ENCODE data around the gene TMEM107.

The TMEM107 gene

GRCh38 chr17:8161289-8162232 is 14.6 kb downstream of the TMEM107 start:
- DNase-seq = no peak

GRCh38 chr17:8160741-8161221 is 15.4 kb downstream of the TMEM107 start:
- no peak for DNase-seq

- DNase-seq = no peak
Measured at GRCh38 chr17:8160224-8160577, 16.0 kb downstream of the TMEM107 start.

DNA sequence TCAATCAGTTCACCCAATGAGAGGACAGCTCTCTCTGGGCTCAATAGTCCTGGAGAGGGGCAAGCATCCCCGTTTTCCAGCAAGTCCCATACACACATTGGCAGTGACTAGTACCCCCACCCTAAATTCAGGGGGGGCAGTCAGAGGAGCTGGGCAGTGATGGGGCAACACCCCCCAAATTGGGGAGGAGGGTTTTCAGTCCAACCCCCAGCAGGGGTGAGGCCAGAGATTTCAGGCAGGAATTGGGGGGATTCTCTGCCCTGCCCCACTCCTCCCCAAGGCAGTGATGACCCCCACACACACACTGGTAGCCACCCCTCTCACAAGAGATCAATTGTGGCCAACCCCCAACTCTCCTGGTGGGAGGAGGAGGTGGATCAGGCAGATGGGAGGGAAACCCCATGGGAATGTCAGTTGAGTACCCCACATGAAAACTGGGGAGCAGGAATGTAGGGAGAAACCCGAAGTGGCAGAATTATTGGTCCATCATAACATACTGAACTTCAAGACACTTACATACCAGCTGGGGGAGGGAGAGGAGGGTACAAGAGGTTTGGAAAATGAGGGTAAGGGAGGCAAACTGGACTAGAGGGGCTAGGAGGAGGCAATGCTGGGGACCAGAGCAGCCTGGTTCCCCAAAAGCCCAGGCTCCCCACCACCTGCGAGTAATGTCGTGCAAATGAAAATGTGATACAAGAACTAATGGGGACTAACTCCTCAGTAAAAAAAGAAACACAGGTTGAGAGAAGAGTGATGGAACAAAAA is 16.5 kb downstream of the TMEM107 start:
- no peak for DNase-seq

GRCh38 chr17:8159032-8159400 is 17.2 kb downstream of the TMEM107 start:
- DNase-seq = no peak

DNA sequence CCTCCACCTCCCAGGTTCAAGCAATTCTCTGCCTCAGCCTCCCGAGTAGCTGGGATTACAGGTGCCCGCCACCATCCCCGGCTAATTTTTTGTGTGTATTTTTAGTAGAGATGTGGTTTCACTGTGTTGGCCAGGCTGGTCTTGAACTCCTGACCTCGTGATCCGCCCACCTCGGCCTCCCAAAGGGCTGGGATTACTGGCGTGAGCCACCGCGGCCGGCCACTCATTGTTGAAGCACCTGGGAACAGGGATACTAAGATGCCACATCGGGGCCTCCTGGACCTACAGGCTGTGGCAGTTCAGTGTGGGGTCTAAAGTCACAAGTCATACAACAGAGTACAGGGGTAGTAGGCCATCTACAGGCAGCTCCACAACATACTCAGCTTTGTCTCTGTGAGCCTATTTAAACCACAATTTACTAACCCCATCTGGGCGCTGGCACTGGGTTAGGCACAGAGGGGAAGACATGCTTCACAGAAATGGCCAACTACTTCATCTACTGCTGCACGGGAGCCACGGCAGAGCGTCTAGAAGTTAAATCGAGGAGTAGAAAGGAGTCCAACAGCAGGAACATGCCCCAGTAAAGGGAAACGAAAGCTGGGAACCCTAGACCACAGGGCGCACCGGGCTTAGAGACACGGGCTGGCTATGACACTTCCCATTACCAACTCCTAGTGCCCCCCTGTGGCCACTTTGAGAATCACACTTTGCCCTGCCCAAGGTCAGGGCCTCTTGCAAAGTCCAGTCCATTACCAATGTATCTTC is 17.7 kb downstream of the TMEM107 start:
- DNase-seq = peak; percentile 66

GRCh38 chr17:8156246-8156992 is 19.8 kb downstream of the TMEM107 start:
- peak; percentile 100 for DNase-seq

DNA sequence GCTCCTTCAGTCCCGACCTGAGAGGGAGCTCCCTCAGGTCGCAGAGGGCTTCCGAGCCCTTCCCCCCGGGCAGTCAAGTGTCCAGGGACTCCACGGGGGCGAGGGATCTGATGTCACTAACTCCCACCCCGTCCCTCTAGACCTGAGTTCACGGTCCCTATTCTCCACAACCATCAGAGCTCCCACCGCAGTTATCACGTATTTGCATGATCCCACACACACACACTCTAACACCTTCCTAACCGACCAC is 20.3 kb downstream of the TMEM107 start:
- DNase-seq = no peak

DNA sequence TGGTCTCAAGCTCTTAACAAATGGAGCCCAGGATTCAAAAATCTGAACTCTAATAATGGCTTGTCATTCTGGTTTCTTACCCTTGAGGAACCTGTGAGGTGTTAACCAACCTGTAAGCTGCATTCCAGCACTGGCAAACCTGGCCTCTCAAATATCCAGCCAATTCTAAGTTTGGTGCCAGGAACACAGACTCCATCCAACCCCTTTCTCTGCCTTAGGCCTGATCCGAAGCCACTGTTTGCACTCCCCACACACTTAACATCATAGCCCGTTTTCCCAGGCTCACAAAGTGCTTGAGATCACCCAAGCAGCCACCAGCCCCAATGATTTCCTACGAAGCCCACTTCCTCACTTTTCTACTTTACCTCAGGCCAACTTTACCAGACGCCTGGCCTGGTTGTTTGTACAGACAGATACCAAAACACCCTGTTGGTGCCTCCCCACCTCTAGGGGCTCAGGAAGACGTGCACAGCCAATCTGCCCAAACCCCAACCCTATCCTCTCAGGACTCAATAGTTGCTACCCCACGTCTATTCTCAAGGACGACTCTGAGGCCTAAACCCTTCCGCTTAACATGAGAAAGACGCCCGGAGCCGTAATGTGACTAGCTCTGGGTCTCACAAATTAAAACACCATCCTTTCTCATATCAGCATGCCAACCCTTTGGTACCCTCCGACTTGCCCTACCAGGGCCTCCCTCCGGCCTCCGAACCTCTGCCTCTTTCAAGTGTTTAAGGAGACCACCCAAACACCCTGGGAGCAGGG is 20.8 kb downstream of the TMEM107 start:
- no peak for DNase-seq

GRCh38 chr17:8154608-8155155 is 21.5 kb downstream of the TMEM107 start:
- DNase-seq = no peak

- peak; percentile 74 for DNase-seq
Measured at GRCh38 chr17:8153957-8154607, 22.1 kb downstream of the TMEM107 start.

- no peak for DNase-seq
Measured at GRCh38 chr17:8153525-8153956, 22.6 kb downstream of the TMEM107 start.

GRCh38 chr17:8153031-8153451 is 23.1 kb downstream of the TMEM107 start:
- no peak for DNase-seq

DNA sequence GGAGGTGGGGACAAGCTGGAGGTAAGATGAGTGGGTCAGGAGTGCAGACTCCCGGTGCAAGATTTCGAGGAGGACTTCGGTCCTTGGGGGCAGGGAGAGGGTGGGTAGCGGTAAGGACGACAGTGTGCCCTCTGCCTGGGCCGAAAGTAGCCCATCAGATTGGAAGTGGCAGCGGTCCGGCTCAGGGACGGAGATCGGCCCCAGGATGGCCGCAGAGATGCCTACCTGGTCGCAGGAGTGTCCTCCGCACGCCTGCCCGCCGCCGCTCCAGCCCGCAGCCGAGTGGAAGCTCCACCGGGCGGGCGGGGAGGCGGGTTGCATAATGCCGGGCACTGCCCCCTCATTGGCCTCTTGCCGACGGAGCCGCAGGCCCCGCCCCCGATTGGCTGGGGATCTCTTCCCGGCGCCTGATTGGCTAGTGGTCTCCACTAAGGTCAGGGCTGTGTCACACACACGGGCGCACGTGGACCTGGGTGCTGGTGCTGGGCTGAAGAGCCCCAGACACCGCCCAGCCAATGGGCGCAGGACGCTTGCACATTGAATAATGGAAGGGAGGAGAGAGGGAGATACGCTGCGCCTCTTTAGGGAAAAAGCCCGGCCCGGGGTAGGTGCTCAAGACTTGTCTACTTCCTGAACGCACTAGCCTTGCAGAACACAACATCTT is 23.9 kb downstream of the TMEM107 start, which contains the start of gene PER1:
PER1 (minus strand) TSS at position 293 of the 664 bp plus-strand sequence. CDS start 1,698 bp downstream, outside the sequence.
- DNase-seq = peak; percentile 82

DNA sequence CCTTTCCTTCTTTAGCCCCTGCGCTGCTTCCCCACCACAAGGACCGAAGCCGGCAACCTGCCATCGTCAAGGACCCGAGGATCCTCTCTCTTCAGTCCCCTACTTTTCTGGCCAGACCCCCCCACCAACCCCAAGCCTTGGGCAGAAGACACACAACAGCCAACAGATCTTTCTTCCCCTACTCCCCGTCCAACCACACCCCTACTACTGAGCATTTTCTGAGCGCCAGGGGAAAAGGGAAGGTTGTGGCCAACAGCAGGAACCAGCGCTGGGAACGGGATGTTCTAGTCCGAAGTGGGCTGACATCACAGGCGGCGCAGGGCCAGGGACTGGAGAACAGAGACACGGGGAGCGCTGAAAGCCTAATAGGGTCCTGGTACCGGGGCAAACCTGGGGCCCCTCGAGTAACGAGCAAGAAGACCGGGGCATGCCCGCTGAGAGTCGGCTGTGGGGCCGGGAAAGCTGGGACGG is 24.5 kb downstream of the TMEM107 start:
- DNase-seq = no peak

- DNase-seq = no peak
Measured at GRCh38 chr17:8151120-8151640, 25.0 kb downstream of the TMEM107 start.

DNA sequence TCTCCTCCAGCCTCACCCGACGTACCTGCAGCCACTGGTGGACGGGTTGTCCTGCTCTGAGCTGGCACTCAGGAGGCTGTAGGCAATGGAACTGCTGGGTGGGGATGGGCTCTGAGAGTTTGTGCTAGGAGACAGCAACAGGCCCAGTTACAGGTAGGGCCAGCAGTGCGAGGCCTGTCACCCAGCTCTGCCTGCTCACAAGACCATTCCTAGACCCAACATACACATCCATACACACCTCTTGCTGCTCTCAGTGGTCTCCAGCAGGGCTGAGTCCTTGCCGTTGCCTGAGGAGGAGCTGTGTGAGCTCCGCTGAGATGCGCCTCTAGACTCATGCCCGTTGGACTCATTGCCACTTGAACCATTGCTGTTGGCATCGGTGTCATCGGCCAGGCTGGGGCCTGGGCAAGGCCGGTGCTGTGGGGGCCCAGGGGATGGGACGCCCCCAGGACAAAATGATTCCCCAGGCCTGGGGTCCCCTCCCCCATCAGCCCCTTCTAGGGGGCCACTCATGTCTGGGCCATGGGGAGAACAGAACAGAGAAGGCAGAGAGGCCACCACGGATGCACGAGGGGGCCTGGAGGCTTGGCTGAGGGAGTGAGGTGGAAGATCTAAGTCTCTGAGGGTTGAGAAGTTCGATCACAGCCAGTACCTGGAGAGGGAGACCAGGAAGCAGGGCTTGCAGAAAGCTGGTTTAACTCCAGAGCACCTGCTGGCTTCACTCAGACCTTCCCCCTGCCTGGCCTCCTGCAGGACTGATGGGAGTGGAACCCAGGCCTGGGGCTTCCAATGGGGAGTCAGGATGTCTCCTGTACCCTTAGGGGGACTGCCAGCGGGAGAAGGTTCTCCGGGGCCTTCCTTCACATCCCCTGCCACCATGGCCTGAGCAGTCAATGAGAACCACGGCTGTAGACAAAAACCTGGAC is 25.7 kb downstream of the TMEM107 start:
- DNase-seq = no peak

DNA sequence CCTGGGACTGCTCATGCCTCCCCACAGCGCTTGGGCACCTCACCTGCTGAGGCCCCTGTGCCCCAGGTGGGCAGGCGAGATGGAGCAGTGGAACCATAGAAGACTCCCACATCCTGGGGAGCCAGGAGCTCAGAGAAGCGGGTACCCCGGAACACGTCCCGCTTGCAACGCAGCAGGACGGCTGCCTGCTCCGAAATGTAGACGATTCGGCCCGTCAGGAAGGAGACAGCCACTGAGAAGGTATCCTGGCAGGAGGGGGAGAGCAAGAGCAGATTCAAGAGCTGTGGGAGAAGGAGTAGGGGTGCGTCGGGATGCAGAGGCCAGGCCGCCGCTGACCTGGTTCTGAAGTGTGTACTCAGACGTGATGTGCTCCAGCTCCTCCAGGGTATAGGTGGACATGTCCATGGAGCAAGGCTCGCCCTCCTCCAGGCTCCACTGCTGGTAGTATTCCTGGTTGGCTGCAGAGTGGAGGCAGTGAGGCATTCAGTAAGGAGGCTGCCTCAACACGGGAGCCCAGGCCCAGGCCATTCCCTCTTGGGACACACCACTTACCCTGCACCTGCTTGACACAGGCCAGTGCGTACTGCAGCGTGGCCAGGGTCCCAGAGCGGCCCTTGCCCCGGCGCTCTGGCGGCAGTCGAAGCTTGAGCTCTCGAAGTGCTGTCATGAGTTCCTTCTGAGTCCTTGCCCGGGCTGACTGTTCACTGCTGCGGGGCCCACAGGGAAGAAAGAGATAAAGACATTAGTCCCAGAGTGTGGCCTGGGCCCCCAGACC is 26.6 kb downstream of the TMEM107 start:
- DNase-seq = no peak

Measured in NCI-H1048 (cell line).